GM12875 (cell line): ENCODE measurements around the gene FBXL13.
"Not testable (repeated sequence)": the region's sequence is repeated elsewhere in the genome, so short reads cannot be mapped to it uniquely, and the experiment has no call there.

Experiments
- H3K4me3 ChIP-seq: one replicate; pipeline ENCODE4 v1.5.1; 2011; ENCODE audit warnings: low read depth, low read length, control low read depth
- CTCF ChIP-seq: IDR thresholded peaks from 2 replicates; pipeline ENCODE4 v1.5.1; 2011; ENCODE audit warnings: low read depth, mild to moderate bottlenecking, control low read depth, inconsistent platforms, low read length, moderate library complexity, borderline replicate concordance; ENCODE audit not compliant: insufficient read depth

FBXL13 gene

DNA sequence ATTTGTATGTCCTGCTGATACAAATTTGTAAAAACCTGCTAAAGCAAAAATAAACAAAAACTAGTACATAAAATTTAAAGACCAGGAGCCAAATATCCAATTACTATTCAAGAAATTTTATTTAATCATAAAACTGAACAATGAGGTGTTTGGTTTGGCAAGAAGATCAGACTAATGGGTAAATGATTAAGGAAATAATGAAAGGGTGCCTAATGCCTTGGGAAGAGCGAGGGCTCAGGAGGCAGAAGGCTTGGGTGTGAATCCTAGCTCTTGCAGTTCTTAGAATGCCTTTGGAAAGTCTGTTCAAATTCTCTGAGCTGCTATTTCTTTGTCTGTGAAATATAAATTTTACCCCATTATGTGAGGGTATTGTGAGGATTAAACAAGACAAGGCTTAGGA is 41.9 kb upstream of the FBXL13 start:
- no peak overlapping the region for H3K4me3 ChIP-seq
- no peak for TF ChIP-seq CTCF

GRCh38 chr7:103115771-103116170 is 41.2 kb upstream of the FBXL13 start:
- TF ChIP-seq CTCF = no peak
- no peak overlapping the region for H3K4me3 ChIP-seq

GRCh38 chr7:103114576-103115008 is 40.0 kb upstream of the FBXL13 start:
- TF ChIP-seq CTCF = no peak
- no peak overlapping the region for H3K4me3 ChIP-seq

DNA sequence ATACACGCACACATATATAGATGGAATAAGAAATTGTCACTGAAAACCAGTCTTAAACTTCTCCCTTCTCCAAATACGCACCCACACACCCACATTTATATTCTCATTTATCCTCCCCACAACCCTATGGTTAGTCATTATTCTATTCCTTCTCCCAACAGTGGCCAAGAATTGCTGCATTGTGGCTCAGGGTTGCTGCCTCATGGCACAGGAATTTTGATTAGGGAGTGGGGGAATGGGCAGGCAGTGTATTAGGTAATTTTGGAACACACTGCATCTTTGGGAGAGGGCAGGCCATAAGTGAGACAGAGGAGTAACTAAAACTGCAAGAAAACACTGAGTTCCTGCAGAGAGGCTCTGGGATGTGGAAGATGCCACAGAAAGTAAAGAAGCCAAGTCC is 38.6 kb upstream of the FBXL13 start:
- H3K4me3 ChIP-seq = no peak overlapping the region
- no peak for TF ChIP-seq CTCF

GRCh38 chr7:103106703-103107070 is 32.1 kb upstream of the FBXL13 start:
- not testable (repeated sequence) for H3K4me3 ChIP-seq

GRCh38 chr7:103106005-103106702 is 31.6 kb upstream of the FBXL13 start:
- H3K4me3 ChIP-seq = no peak overlapping the region
- TF ChIP-seq CTCF = no peak

GRCh38 chr7:103101543-103101942 is 26.9 kb upstream of the FBXL13 start:
- no peak overlapping the region for H3K4me3 ChIP-seq
- TF ChIP-seq CTCF = no peak
